GM10847 (cell line): ENCODE results near the gene IER3.

Experiments used
- POLR2A ChIP-seq: IDR thresholded peaks from 2 replicates; pipeline ENCODE4 v1.6.1; 2011; ENCODE audit not compliant: insufficient read length; ENCODE audit errors: extremely low read depth

Gene IER3

DNA sequence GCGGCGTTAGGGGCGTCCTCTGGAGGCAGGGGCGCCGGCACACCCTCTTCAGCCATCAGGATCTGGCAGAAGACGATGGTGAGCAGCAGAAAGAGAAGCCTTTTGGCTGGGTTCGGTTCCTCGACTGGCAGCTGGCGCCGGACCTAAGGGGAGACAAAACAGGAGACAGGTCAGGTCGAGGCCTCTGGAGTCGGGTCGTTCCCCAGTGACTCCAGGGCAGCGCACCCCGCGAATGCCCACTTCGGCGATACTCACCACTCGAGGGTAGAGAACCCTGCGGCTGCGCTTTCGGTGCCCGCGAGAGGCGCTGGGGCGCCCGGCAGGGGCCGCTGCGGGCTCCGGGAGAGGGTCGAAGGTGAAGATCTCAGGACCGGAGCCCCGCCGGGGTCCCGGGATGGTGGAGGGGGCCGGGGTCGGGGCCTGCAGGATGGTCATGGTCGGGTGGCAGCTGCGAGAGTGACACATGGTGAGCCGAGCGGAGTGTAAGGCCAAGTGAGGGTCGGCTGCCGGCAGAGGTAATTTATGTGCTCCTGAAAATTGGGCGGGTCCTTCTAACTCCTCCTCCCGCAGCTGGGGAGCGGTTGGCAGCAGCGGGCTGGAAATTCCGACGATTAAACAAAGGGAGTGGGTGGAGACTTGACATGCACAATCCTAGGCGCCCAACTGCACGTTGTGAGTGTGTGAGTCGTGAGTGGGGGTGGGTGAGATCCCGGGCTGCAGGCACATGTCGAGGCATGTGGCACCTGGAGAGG lies at the start of gene IER3:
IER3 (minus strand) TSS at position 494 of the 752 bp plus-strand sequence; CDS start at position 465, 29 bp downstream.
- TF ChIP-seq POLR2A = peak; percentile 98

GRCh38 chr6:30793521-30794194 lies 49.3 kb upstream of the IER3 start:
- no peak for TF ChIP-seq POLR2A

DNA sequence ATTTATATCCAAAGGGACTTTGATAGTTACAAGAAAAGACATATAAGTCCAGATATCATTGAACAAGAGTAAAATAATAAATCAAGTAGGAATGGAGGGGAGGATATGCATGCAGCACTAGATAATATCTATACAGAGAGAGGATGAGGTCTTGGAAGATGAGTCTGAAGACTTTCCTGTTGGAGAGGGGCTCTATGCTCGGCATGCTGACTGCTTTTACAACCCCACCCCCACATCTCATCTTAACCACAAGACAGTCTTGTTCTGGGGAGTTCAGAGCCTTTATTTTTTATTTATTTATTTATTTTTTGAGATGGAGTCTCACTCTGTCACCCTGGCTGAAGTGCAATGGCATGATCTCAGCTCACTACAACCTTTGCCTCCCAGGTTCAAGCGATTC lies 48.4 kb upstream of the IER3 start:
- no peak for TF ChIP-seq POLR2A

DNA sequence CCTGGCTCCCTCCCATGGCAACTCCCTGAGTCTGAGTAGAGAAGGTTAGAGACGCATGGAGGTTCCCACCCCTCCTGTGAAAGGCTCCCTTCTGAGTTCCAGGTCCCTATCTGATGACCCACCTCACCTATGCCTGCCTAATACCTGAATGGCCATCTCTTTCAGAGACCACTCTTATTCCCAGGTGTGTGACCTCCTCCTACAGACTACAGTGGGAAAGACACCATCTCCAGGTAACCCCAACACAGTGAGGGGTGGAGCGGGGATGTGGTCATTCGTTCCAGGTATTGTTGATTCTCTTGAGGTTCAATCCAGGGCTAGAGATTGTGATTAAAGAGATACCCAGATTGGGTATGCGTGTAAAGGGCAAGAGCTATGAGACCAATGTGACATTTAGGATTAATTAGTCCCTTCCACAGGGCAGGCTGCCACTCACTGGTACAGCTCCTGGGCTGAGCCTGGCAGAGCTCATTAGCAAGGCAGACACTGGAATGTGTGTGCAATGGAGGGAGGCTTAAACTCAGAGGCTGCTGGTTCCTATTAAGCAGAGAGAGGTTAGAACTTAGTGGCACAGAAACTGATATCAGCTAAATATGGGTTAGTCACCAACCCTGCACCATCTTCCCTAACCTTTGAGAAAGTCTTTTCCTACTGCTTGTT lies 46.5 kb upstream of the IER3 start:
- no peak for TF ChIP-seq POLR2A

GRCh38 chr6:30789606-30790005 lies 45.3 kb upstream of the IER3 start:
- no peak for TF ChIP-seq POLR2A

GRCh38 chr6:30787954-30788353 lies 43.6 kb upstream of the IER3 start:
- TF ChIP-seq POLR2A = no peak

DNA sequence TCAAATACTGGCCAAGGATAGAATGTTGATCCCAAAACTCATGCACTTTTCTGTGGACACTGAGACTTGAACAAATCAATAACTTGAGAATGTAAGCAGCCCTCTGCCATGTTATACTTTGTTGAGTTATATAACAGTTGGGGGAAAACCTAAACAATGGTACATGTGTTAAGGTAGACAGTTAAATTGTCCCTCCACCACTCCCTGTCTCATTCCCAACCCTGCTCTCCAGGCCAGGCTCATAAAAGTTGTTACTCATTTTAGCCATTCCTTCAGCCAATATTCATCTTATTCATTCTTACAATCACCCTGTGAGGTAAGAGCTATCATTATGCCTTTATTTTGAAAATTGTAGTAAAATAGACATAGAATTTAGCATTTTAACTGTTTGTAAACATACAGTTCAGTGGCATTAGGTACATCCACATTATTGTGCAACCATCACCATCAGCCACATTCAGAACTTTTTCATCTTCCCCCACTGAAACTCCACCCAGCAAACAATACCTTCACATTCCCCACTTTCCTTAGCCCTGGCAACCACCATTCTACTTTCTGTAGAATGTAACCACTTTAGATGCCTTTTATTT lies 38.2 kb upstream of the IER3 start:
- no peak for TF ChIP-seq POLR2A

GRCh38 chr6:30781743-30782424 lies 37.5 kb upstream of the IER3 start:
- TF ChIP-seq POLR2A = no peak

- no peak for TF ChIP-seq POLR2A
Observed at GRCh38 chr6:30781395-30781742, 37.0 kb upstream of the IER3 start.

DNA sequence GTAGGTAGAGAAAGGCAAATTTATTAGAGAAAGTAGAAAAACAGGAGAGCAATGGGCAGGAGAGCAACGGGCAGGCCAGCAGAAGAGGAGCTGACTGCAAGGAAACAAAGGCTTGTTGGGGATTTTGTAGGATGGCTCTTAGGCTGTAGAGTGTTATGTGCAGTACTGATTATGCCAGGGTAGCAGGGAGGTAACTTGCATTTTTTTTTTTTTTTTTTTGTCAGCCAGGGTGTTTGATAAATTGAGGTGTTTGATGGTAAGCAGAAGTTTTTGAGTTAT lies 36.2 kb upstream of the IER3 start:
- no peak for TF ChIP-seq POLR2A

DNA sequence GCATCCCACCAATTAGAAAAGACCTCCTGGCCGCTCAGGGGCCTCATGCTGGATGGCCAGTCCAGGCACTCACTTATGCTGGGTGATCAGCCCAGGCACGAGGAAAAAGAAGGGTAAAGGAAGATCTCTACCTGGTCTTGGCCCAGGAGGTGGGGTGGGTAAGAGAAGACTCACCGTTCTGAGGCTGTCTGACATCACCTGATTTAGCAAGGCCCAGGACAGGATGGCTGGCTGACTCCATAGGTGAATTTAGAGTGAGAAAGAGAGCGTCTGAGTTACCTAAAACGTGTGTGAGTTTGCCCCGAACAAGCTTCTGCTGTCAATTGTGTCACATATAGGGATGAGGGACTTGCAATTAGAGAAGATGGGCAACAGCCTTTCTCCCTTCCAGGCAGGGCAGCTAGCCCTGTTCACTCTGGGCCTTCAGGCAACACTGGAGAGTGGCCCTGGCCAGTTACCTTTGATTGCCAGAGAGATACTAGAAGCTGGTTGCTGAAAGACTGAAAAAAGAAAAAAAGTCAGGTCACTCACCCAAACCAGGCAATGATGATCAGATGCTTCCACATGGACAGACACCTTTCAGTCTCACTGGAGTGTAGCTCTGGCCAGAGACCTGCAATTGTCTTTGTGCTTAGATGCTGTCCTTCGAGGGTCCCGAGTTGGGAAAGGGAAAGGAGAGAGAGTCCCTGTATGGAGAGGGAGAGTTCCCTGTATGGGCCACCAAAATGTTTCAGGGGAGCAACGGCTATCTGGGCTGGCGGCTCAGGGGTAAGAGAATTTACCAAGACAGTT lies 35.7 kb upstream of the IER3 start:
- no peak for TF ChIP-seq POLR2A

DNA sequence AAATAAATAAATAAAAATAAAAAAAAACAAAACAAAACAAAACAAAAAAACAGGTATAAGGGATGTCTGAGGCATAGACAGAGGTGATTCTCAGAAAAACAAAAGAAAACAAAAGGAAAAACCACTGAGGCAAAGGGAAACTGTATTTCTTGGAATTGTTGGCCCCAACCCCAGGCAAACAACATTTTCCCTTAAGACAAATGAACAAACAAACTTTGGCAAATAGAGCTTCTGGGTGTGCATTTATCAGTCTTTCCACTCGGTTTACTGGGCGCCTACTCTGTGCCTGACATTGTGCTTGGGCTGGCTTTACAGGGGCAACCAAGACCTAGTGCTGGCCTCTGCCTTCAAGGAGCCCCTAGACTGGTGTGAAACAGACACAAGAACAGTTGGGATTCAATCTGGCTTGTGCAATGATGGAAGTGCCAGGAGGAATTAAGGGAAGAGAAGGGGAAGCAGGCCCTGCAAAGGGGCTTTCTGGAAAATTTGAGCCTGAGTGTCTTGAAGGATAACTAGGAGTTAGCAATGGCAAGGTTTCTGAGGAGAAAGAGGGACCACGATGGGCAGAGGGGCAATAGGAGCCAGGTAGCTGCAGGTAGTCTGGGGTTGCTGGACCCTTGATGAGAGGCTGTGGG lies 33.8 kb upstream of the IER3 start:
- no peak for TF ChIP-seq POLR2A

DNA sequence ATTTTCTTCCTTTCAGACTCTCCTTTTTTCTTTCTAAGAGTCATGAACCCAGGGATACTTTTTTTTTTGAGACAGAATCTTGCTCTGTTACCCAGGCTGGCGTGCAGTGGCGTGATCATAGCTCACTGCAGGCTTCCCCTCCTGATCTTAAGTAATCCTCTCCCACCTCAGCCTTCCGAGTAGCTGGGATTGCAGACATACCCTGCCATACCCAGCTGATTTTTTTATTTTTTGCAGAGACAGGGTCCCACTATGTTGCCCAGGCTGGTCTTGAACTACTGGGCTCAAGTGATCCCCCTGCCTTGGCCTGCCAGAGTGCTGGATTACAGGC lies 32.8 kb upstream of the IER3 start:
- TF ChIP-seq POLR2A = no peak

DNA sequence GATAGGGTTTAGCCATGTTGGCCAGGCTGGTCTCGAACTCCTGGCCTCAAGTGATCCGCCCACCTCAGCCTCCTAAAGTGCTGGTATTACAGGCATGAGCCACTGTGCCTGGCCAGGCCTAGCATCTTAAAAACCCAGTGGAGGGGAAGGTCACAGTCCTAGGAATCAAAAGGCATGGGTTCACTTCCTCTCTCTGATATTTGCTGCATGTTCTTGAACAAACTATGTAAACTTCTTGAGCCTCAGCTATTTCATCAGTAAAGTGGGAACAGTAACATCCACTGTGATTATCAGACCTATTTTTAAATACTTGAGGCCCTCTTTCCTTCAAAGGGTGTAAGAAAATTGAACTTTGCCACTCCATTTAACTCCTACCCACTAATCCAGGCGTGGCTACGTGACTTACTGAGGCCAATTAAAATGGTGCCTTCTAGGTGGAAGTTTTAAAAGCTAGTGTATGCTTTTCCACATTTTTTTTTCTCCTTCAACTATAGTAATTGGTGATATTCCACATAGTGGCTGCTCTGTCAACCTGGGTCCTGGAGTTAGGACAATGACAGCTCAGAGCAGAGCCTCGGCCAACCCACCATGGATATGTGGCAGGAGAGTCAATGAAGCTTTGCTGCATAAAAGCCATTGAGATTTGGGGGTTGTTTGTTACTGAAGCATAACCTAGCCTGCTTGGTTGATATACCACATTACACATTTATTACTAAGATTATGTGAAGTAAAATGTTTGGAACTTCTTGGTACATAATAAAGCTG lies 32.2 kb upstream of the IER3 start:
- no peak for TF ChIP-seq POLR2A
